ENCODE results near the gene FRMPD4. TPM values are rescaled to one million over a fixed set of nuclear protein-coding genes. Genes with fewer than 3 reads are reported as not detected.

Gene FRMPD4
- total RNA-seq, 1 experiment from 2014 or later, result not detected

DNA sequence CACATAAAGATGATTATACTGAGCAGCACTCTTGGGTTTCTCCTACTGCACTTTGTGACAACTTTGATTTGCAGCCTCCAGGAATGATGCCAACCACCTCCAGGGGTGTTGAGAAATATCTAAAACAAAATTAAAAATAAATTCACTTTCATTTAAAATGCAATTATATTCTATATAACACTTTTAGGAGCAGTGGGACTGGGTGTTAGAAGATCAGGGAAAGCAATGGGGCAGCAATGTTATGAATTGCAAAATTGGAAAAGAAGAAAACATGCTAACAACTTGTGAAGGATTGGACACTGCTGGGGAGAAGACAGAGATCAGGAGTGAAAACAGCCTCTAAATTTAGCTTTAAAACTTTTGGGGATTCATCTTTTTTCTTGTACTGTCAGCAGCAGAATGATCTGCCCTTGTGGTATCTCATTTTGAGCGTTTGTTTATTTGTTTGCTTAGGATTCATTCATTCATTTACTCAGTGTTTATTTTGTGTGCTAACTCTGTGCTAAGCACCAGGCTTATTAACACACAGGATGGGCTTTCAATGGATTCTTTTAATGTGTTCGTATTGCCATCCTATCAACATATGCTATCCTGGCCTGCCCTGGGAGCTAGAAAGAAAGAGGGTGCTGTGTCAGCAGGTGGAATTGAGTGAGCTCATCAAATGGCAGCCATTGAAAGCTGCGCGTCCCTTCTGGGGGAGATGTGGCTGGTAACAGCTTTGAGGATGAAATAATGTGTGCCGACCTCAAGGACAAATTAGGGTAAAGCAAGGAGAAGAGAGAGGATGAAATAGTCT, 96.5 kb downstream of the FRMPD4 start:
- intact Hi-C loops (cut with micrococcal nuclease; ENCODE audit: unreplicated experiment), result no loop called here
- CTCF ChIA-PET, result no interaction called here
- no peaks in the 10 kb centered on the region for H3K9me3 Mint-ChIP-seq (ENCODE audit: unreplicated experiment)

DNA sequence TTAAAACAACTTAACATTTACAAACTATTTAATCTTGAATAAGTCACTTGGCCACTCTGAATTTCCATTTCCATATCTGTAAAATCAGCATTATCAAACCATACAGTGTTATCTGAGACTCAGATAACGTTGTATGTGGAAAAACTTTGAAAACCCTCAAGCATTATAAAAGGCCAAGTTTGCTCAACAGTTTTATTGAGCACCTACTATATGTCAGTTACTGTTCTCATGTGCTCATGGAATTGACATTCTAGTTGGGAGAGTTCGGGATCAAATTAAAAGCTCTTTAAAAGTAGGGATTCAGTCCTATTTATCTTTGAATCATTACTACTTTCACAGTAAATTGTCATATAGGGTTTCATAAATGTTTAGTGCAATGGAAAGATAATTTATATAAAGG, 97.9 kb downstream of the FRMPD4 start:
- H3K9me3 Mint-ChIP-seq (ENCODE audit: unreplicated experiment), result no peaks in the 10 kb centered on the region

More for the DNA sequence above, 96.5 kb downstream of the FRMPD4 start:
- Mint-ChIP-seq H3K36me3 (ENCODE audit: insufficient read depth, unreplicated experiment) (no peaks in the 10 kb centered on the region), H3K4me3 (ENCODE audit: unreplicated experiment) (no peak overlapping the region), H3K4me1 (ENCODE audit: low read depth, unreplicated experiment) (no peaks in the 10 kb centered on the region), H3K27ac (ENCODE audit: unreplicated experiment) (no peak overlapping the region), H3K27me3 (ENCODE audit: insufficient read depth, unreplicated experiment) (peaks cover 6% of the 10 kb centered on the region)
- POLR2A ChIA-PET, result no interaction called here
- TF ChIP-seq, protein P1, sequence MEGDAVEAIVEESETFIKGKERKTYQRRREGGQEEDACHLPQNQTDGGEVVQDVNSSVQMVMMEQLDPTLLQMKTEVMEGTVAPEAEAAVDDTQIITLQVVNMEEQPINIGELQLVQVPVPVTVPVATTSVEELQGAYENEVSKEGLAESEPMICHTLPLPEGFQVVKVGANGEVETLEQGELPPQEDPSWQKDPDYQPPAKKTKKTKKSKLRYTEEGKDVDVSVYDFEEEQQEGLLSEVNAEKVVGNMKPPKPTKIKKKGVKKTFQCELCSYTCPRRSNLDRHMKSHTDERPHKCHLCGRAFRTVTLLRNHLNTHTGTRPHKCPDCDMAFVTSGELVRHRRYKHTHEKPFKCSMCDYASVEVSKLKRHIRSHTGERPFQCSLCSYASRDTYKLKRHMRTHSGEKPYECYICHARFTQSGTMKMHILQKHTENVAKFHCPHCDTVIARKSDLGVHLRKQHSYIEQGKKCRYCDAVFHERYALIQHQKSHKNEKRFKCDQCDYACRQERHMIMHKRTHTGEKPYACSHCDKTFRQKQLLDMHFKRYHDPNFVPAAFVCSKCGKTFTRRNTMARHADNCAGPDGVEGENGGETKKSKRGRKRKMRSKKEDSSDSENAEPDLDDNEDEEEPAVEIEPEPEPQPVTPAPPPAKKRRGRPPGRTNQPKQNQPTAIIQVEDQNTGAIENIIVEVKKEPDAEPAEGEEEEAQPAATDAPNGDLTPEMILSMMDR (IDR thresholded peaks at IDR 0.05; ENCODE audit: insufficient read depth in 1 of 2, low read depth in 1 of 2, low read length in 1 of 2, severe bottlenecking in 1 of 2, unreplicated experiment in 1 of 2), result no peak
- H3K4me3 ChIP-seq (ENCODE audit: low read depth, low read length), result no peak overlapping the region
- no peaks in the 10 kb centered on the region for H3K9me3 ChIP-seq
- H3K36me3 ChIP-seq (ENCODE audit: control insufficient read depth, insufficient read depth, low read length), result no peaks in the 10 kb centered on the region
- no TSS peak for BruUV-seq (replicated peaks)
- DNase-seq, result no peak
- no peaks in the 10 kb centered on the region for H3K4me1 ChIP-seq
- H3K27me3 ChIP-seq (replicated peaks; ENCODE audit: control insufficient read depth, insufficient read depth, low read length), result no peaks in the 10 kb centered on the region

DNA sequence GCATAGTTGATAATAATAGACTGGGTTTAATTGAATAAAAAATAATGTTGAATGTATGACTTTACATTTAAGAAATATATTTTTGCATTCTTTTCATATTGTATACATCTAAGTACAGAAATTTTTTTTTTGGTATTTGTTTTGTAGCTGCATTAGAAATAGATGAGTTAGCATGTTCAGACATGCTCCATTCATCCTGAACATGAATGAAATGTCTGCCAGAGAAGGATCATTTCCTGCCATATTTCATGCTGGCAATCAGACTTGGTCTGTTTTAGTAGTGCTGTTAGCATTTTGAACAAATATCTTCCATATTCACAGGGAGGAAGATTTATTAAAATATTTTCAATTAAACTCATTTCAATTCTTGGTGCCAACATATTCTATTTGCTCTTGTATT, 98.9 kb downstream of the FRMPD4 start:
- Mint-ChIP-seq H3K4me3 (ENCODE audit: unreplicated experiment) (no peak overlapping the region), H3K4me1 (ENCODE audit: low read depth, unreplicated experiment) (no peaks in the 10 kb centered on the region), H3K9me3 (ENCODE audit: unreplicated experiment) (no peaks in the 10 kb centered on the region), H3K27me3 (ENCODE audit: insufficient read depth, unreplicated experiment) (peaks cover 1% of the 10 kb centered on the region), H3K36me3 (ENCODE audit: insufficient read depth, unreplicated experiment) (no peaks in the 10 kb centered on the region), H3K27ac (ENCODE audit: unreplicated experiment) (no peak overlapping the region)
- Histone ChIP-seq H3K36me3 (ENCODE audit: control insufficient read depth, insufficient read depth, low read length) (no peaks in the 10 kb centered on the region), H3K27me3 (replicated peaks; ENCODE audit: control insufficient read depth, insufficient read depth, low read length) (no peaks in the 10 kb centered on the region), H3K9me3 (no peaks in the 10 kb centered on the region), H3K4me1 (no peaks in the 10 kb centered on the region), H3K4me3 (ENCODE audit: low read depth, low read length) (no peak overlapping the region)
- no TSS peak for BruUV-seq (replicated peaks)
- ChIA-PET CTCF (no interaction called here), POLR2A (no interaction called here)
- TF ChIP-seq, protein P1 (IDR thresholded peaks at IDR 0.05; ENCODE audit: insufficient read depth in 1 of 2, low read depth in 1 of 2, low read length in 1 of 2, severe bottlenecking in 1 of 2, unreplicated experiment in 1 of 2), result no peak
- no peak for DNase-seq
- intact Hi-C loops (cut with micrococcal nuclease; ENCODE audit: unreplicated experiment), result no loop called here

More for the DNA sequence above, 97.9 kb downstream of the FRMPD4 start:
- no TSS peak for BruUV-seq (replicated peaks)
- H3K36me3 Mint-ChIP-seq (ENCODE audit: insufficient read depth, unreplicated experiment), result no peaks in the 10 kb centered on the region
- peaks cover 3% of the 10 kb centered on the region for H3K27me3 Mint-ChIP-seq (ENCODE audit: insufficient read depth, unreplicated experiment)
- Histone ChIP-seq H3K4me1 (no peaks in the 10 kb centered on the region), H3K36me3 (ENCODE audit: control insufficient read depth, insufficient read depth, low read length) (no peaks in the 10 kb centered on the region), H3K4me3 (ENCODE audit: low read depth, low read length) (no peak overlapping the region), H3K9me3 (no peaks in the 10 kb centered on the region), H3K27me3 (replicated peaks; ENCODE audit: control insufficient read depth, insufficient read depth, low read length) (no peaks in the 10 kb centered on the region)
- no peak overlapping the region for H3K27ac Mint-ChIP-seq (ENCODE audit: unreplicated experiment)
- intact Hi-C loops (cut with micrococcal nuclease; ENCODE audit: unreplicated experiment), result no loop called here
- ChIA-PET POLR2A (no interaction called here), CTCF (no interaction called here)
- no peak for DNase-seq
- TF ChIP-seq, protein P1 (IDR thresholded peaks at IDR 0.05; ENCODE audit: insufficient read depth in 1 of 2, low read depth in 1 of 2, low read length in 1 of 2, severe bottlenecking in 1 of 2, unreplicated experiment in 1 of 2), result no peak
- no peak overlapping the region for H3K4me3 Mint-ChIP-seq (ENCODE audit: unreplicated experiment)
- H3K4me1 Mint-ChIP-seq (ENCODE audit: low read depth, unreplicated experiment), result no peaks in the 10 kb centered on the region
